K562 (cell line): ENCODE data around the gene ERBB4. TPM values are rescaled to one million over a fixed set of nuclear protein-coding genes. Genes with fewer than 3 reads are reported as not detected.

Experiments used
- ATAC-seq: fragments of 200-7000 bp; cut with Tn5 transposase; 3 replicates; pipeline ENCODE4 v1.9.1; 2020; ENCODE audit warnings: moderate library complexity
- BruUV-seq: library from RNA; stranded (reverse); fragments of 400-500 nt; replicated peaks from 2 replicates; lab custom pipeline; 2021; lab: Mats Ljungman, UMichigan
- CTCF ChIA-PET: fragments of 300-600 bp; formaldehyde crosslinking; extraction: SDS; loops from one replicate; lab custom pipeline; 2021; ENCODE audit warnings: low intra/inter-chr PET ratio; lab: Yijun Ruan, JAX
- POLR2A ChIA-PET: fragments of 300-600, 350-650 bp; sonication (Branson Sonifier 250); formaldehyde crosslinking; extraction: SDS; loops from one replicate; lab custom pipeline; 2021; ENCODE audit warnings: antibody characterized with exemption, inconsistent platforms; lab: Yijun Ruan, JAX
- DNase-seq, 4 experiments: peaks; one replicate each; pipeline versions ENCODE4 v3.0.0 to v3.0.0-alpha.2; 2011 to 2018; ENCODE audit warnings: low spot score in 3 of 4, mixed read lengths in 3 of 4; ENCODE audit errors: extremely low read depth in 1 of 4
- FAIRE-seq: peaks from 2 replicates; lab custom pipeline; 2011; peaks lifted over from hg19 to GRCh38; lab: Jason Lieb, UNC
- H2AFZ ChIP-seq: 2 replicates; pipeline ENCODE4 v1.6.0; 2011; ENCODE audit warnings: low read depth, low read length, control low read depth, inconsistent platforms
- H3K27ac ChIP-seq: fragments of 200-600 bp; 3 replicates; pipeline ENCODE4 v1.8.0; 2011; ENCODE audit warnings: low read depth, mild to moderate bottlenecking, control low read depth, inconsistent platforms, low read length, moderate library complexity, mixed read lengths; ENCODE audit errors: extremely low read depth
- H3K27me3 ChIP-seq, 2 experiments: fragments of 300-600 bp in 1 of 2; 2 replicates in 1 of 2; 3 replicates in 1 of 2; pipeline versions ENCODE4 v1.6.0 to v1.8.0; 2011; ENCODE audit warnings: inconsistent platforms in 2 of 2, low read length in 2 of 2, mild to moderate bottlenecking in 1 of 2, mixed read lengths in 1 of 2, moderate library complexity in 1 of 2; ENCODE audit not compliant: control insufficient read depth in 2 of 2, insufficient read depth in 2 of 2
- H3K36me3 ChIP-seq: fragments of 300-600 bp; 3 replicates; pipeline ENCODE4 v1.8.0; 2011; ENCODE audit warnings: mild to moderate bottlenecking, low read length, inconsistent platforms; ENCODE audit not compliant: control insufficient read depth, insufficient read depth
- H3K4me1 ChIP-seq, 2 experiments: fragments of 200-600 bp in 1 of 2; replicated peaks in 1 of 2; 2 replicates in 1 of 2; 3 replicates in 1 of 2; pipeline versions ENCODE4 v1.5.1 to v1.8.0; 2011; ENCODE audit warnings: inconsistent platforms in 2 of 2, low read length in 2 of 2, mild to moderate bottlenecking in 1 of 2, mixed read lengths in 1 of 2, moderate library complexity in 1 of 2; ENCODE audit not compliant: control insufficient read depth in 2 of 2, insufficient read depth in 2 of 2
- H3K4me2 ChIP-seq: 2 replicates; pipeline ENCODE4 v1.6.1; 2011; ENCODE audit warnings: low read length, control low read depth, inconsistent platforms, mixed read lengths; ENCODE audit not compliant: insufficient read depth
- H3K4me3 ChIP-seq: fragments of 200-600 bp; sonication (generic), shearing (Covaris generic); 2 replicates; pipeline ENCODE4 v1.5.1; 2016; ENCODE audit warnings: control low read depth, inconsistent platforms
- H3K79me2 ChIP-seq: fragments of 200-600 bp; 3 replicates; pipeline ENCODE4 v1.8.0; 2011; ENCODE audit warnings: low read length, inconsistent platforms; ENCODE audit not compliant: control insufficient read depth, insufficient read depth
- H3K9ac ChIP-seq, 2 experiments: 2 replicates each; pipeline versions ENCODE4 v1.6.0 to v1.6.1; 2011; ENCODE audit warnings: low read depth in 2 of 2, low read length in 2 of 2, control low read depth in 1 of 2, inconsistent platforms in 1 of 2, mild to moderate bottlenecking in 1 of 2, mixed read lengths in 1 of 2; ENCODE audit not compliant: insufficient read depth in 1 of 2
- H3K9me1 ChIP-seq: one replicate; pipeline ENCODE4 v1.6.0; 2011; ENCODE audit warnings: inconsistent platforms, mild to moderate bottlenecking, low read length, moderate library complexity; ENCODE audit not compliant: control insufficient read depth, insufficient read depth
- H3K9me3 ChIP-seq: replicated peaks from 2 replicates; pipeline ENCODE4 v1.5.1; 2011; ENCODE audit warnings: low read depth, low read length, inconsistent platforms; ENCODE audit not compliant: control insufficient read depth, insufficient read depth
- H4K20me1 ChIP-seq: replicated peaks from 2 replicates; pipeline ENCODE4 v1.6.1; 2011; ENCODE audit warnings: low read length, inconsistent platforms, mixed read lengths; ENCODE audit not compliant: control insufficient read depth, insufficient read depth
- BRD4 ChIP-seq: fragments of 200-600 bp; sonication (generic); IDR thresholded peaks from 2 replicates; pipeline ENCODE4 v1.6.1; 2017; ENCODE audit warnings: inconsistent platforms
- CC2D1A ChIP-seq: fragments of 450-650 bp; IDR thresholded peaks from 2 replicates; pipeline ENCODE4 v1.6.1; 2017; ENCODE audit warnings: mild to moderate bottlenecking
- CGGBP1 ChIP-seq: fragments of 250-450 bp; sonication (Bioruptor Pico); IDR thresholded peaks from 2 replicates; pipeline ENCODE4 v1.9.0; 2021; ENCODE audit warnings: mild to moderate bottlenecking
- CHCHD3 ChIP-seq: fragments of 250-450 bp; sonication (Bioruptor Pico); IDR thresholded peaks from 2 replicates; pipeline ENCODE4 v2.1.2; 2022; ENCODE audit warnings: mild to moderate bottlenecking
- CTCF ChIP-seq, 3 experiments: IDR thresholded peaks in 2 of 3; conservative IDR thresholded peaks in 1 of 3; 2 replicates each; pipeline ENCODE4 v1.5.1; 2011 to 2012; ENCODE audit warnings: low read length in 3 of 3, mild to moderate bottlenecking in 3 of 3, control low read depth in 2 of 3, improper control_type of control experiment in 1 of 3, inconsistent platforms in 1 of 3, low read depth in 1 of 3, mixed read lengths in 1 of 3, moderate library complexity in 1 of 3; ENCODE audit not compliant: insufficient read depth in 2 of 3
- E2F8 ChIP-seq: fragments of 450-650 bp; IDR thresholded peaks from 2 replicates; pipeline ENCODE4 v1.7.1; 2018; ENCODE audit warnings: mild to moderate bottlenecking, low read depth; ENCODE audit not compliant: partially characterized antibody
- KHSRP ChIP-seq: fragments of 450-650 bp; IDR thresholded peaks from 2 replicates; pipeline ENCODE4 v1.6.1; 2017
- MTF1 ChIP-seq: fragments of 250-450 bp; sonication (Bioruptor Pico); IDR thresholded peaks from 2 replicates; pipeline ENCODE4 v1.9.0; 2021; ENCODE audit warnings: moderate library complexity, mild to moderate bottlenecking, inconsistent platforms, borderline replicate concordance
- PRMT5 ChIP-seq: sonication (generic); formaldehyde crosslinking; IDR thresholded peaks from 2 replicates; pipeline ENCODE4 v1.5.0; 2020; ENCODE audit warnings: missing genetic modification reagents
- RCOR1 ChIP-seq, 2 experiments: IDR thresholded peaks; 2 replicates each; pipeline ENCODE4 v1.6.1; 2012; ENCODE audit warnings: low read depth in 2 of 2, low read length in 2 of 2, borderline replicate concordance in 1 of 2, improper control_type of control experiment in 1 of 2
- RNF219 ChIP-seq: fragments of 250-450 bp; sonication (Bioruptor Pico); IDR thresholded peaks from 2 replicates; pipeline ENCODE4 v1.5.0; 2022; ENCODE audit warnings: mild to moderate bottlenecking
- SAP30 ChIP-seq: fragments of 200-600 bp; sonication (generic); IDR thresholded peaks from 2 replicates; pipeline ENCODE4 v1.6.1; 2012; ENCODE audit warnings: borderline replicate concordance, low read depth, mild to moderate bottlenecking, moderate library complexity, low read length, control low read depth, inconsistent platforms; ENCODE audit not compliant: insufficient read depth, poor library complexity, severe bottlenecking
- TCF15 ChIP-seq: fragments of 250-450 bp; sonication (Bioruptor Pico); IDR thresholded peaks from 2 replicates; pipeline ENCODE4 v1.8.0; 2022; ENCODE audit warnings: moderate library complexity, mild to moderate bottlenecking, inconsistent platforms
- TCF7 ChIP-seq: sonication (generic); IDR thresholded peaks from 2 replicates; pipeline ENCODE4 v1.6.1; 2016; ENCODE audit warnings: antibody characterized with exemption, borderline replicate concordance
- ZKSCAN1 ChIP-seq: fragments of 150-350 bp; IDR thresholded peaks from 2 replicates; pipeline ENCODE4 v1.6.1; 2016; ENCODE audit warnings: low read depth, low read length
- ZNF79 ChIP-seq: fragments of 250-450 bp; sonication (Bioruptor Pico); IDR thresholded peaks from 2 replicates; pipeline ENCODE4 v1.4.0; 2020; ENCODE audit warnings: low read depth, mild to moderate bottlenecking, moderate library complexity
- WGBS: fragments of 100-300 bp; shearing (Covaris generic); methylation state at CpG from one replicate; pipeline ENCODE4 v1.1.6; 2016; ENCODE audit warnings: low coverage, mixed read lengths; ENCODE audit not compliant: insufficient coverage; ENCODE audit errors: missing lambda C conversion rate; 5-methylcytosine and 5-hydroxymethylcytosine counted together
- in situ Hi-C: fragments of 300-500 bp; cut with MboI; formaldehyde crosslinking; loops from 4 replicates; pipeline ENCODE4 v1.15.0; 2018; ENCODE audit warnings: inconsistent platforms, mixed read lengths
- intact Hi-C: fragments of 100-400 bp; cut with micrococcal nuclease; formaldehyde crosslinking; loops from 2 replicates; pipeline ENCODE4 v1.14.2; 2022
- polyA plus RNA-seq, 8 experiments: library from polyadenylated mRNA; depleted of rRNA in 4 of 8; stranded (reverse) in 5 of 8; unstranded in 3 of 8; fragments of >200 nt; fragmentation: Nextera tagmentation in 2 of 8; fragmentation: Illumina TruSeq in 1 of 8; extraction: Ambion mirVana in 2 of 8; extraction: Trizol in 1 of 8; gene quantifications; 2 replicates each; pipeline versions ENCODE4 v1.2.1 to v1.2.3, GENCODE V29; 2011 to 2014; ENCODE audit warnings: inconsistent platforms in 1 of 8, missing spikeins in 1 of 8
- total RNA-seq, 7 experiments: library from RNA; depleted of rRNA in 6 of 7; stranded (reverse); fragments of >200 nt in 6 of 7; fragmentation: Illumina TruSeq in 2 of 7; extraction: Trizol in 2 of 7; gene quantifications; 2 replicates each; pipeline versions ENCODE4 v1.2.1 to v1.2.3, GENCODE V29; 2011 to 2021; ENCODE audit warnings: low replicate concordance in 1 of 7

ERBB4 gene
- total and polyA plus RNA-seq, 9 of the 15 experiments (the other 6 are each of a cell fraction or from before 2014, with no cell fraction given): not detected

- Histone ChIP-seq H3K9ac (no peak overlapping the region), H2AFZ (no peak overlapping the region), H3K4me3 (no peak overlapping the region), H3K9me3 (no peaks in the 10 kb centered on the region), H3K27me3 (no peaks in the 10 kb centered on the region), H3K27ac (no peak overlapping the region), H3K79me2 (no peaks in the 10 kb centered on the region), H3K36me3 (no peaks in the 10 kb centered on the region), H3K9me1 (no peaks in the 10 kb centered on the region), H4K20me1 (no peaks in the 10 kb centered on the region), H3K4me1 (no peaks in the 10 kb centered on the region), H3K4me2 (no peak overlapping the region)
- 0% methylated on average over 2 of the region's 3 CpGs for WGBS
- FAIRE-seq (no peak), ATAC-seq (no peak), DNase-seq (no peak)
- CTCF ChIA-PET: no interaction called here
- intact Hi-C loops: no loop called here
- in situ Hi-C loops: no loop called here
- POLR2A ChIA-PET: no interaction called here
- BruUV-seq: no TSS peak
- TF ChIP-seq BRD4 (no peak), ZKSCAN1 (no peak), KHSRP (no peak), CGGBP1 (CRISPR knock-in tag) (no peak), MTF1 (no peak), TCF15 (CRISPR knock-in tag) (no peak), CTCF (IDR thresholded peaks at IDR 0.05 in 2 of 3, conservative IDR thresholded peaks at IDR 0.05 in 1 of 3; ENCODE audit: insufficient read depth in 2 of 3, low read depth in 1 of 3, low read length in 3 of 3) (no peak), TCF7 (no peak), RNF219 (CRISPR knock-in tag) (no peak), RCOR1 (IDR thresholded peaks at IDR 0.05; ENCODE audit: borderline replicate concordance in 1 of 2, low read depth in 2 of 2, low read length in 2 of 2) (no peak), PRMT5 (CRISPR knock-in tag) (no peak), SAP30 (no peak), ZNF79 (CRISPR knock-in tag) (no peak), CHCHD3 (no peak), CC2D1A (no peak), E2F8 (no peak)
Observed at GRCh38 chr2:211931314-211931713, 607.3 kb downstream of the ERBB4 start.
